Kidney (tissue), 14 donors: ENCODE results near the gene PCGF5. TPM values are rescaled to one million over a fixed set of nuclear protein-coding genes. Genes with fewer than 3 reads are reported as not detected.

ENCODE experiments used
- DNase-seq, 5 donors: peaks; one replicate each; pipeline ENCODE4 v3.0.0-alpha.2; 2013 to 2020
- FAIRE-seq: peaks from 2 replicates; lab custom pipeline; 2012; peaks lifted over from hg19 to GRCh38; lab: Jason Lieb, UNC
- H3K27ac ChIP-seq, 2 donors: one replicate each; pipeline ENCODE4 v1.7.0; 2013; ENCODE audit warnings: low read depth in 2 of 2, low read length in 2 of 2, inconsistent platforms in 1 of 2
- H3K27me3 ChIP-seq: one replicate; pipeline ENCODE4 v1.7.1; 2013; ENCODE audit warnings: low read length, inconsistent platforms; ENCODE audit not compliant: control insufficient read depth, insufficient read depth
- H3K36me3 ChIP-seq, 3 donors: one replicate each; pipeline versions ENCODE4 v1.7.0 to v1.7.1; 2013; ENCODE audit warnings: low read length in 3 of 3, control low read depth in 1 of 3, inconsistent platforms in 1 of 3; ENCODE audit not compliant: insufficient read depth in 3 of 3, control insufficient read depth in 2 of 3
- H3K4me1 ChIP-seq, 3 donors: one replicate each; pipeline versions ENCODE4 v1.7.0 to v1.7.1; 2013; ENCODE audit warnings: low read length in 3 of 3, inconsistent platforms in 1 of 3, low read depth in 1 of 3; ENCODE audit not compliant: control insufficient read depth in 2 of 3, insufficient read depth in 2 of 3
- H3K4me3 ChIP-seq, 3 donors: one replicate each; pipeline versions ENCODE4 v1.7.0 to v1.8.1; 2013; ENCODE audit warnings: low read length in 3 of 3, control low read depth in 1 of 3, inconsistent platforms in 1 of 3
- H3K9ac ChIP-seq, 3 donors: one replicate each; pipeline versions ENCODE4 v1.7.0 to v1.7.1; 2013; ENCODE audit warnings: low read length in 3 of 3, control low read depth in 1 of 3, inconsistent platforms in 1 of 3
- H3K9me3 ChIP-seq, 3 donors: one replicate each; pipeline versions ENCODE4 v1.7.0 to v1.7.1; 2013; ENCODE audit warnings: low read length in 3 of 3, control low read depth in 1 of 3, inconsistent platforms in 1 of 3; ENCODE audit not compliant: control insufficient read depth in 2 of 3, insufficient read depth in 1 of 3
- intact Hi-C: fragments of 100-400 bp; cut with DNase I; formaldehyde crosslinking; loops from one replicate; pipeline ENCODE4 v1.11.1; 2022
- polyA plus RNA-seq: library from polyadenylated mRNA; stranded (reverse); fragments of 350-450 nt; fragmentation: Illumina TruSeq; extraction: RNeasy Lipid Tissue Mini Kit (QIAGEN cat#74804); gene quantifications from one replicate; pipeline ENCODE4 v1.2.3, GENCODE V29; 2014; ENCODE audit warnings: low read depth, low replicate concordance; ENCODE audit not compliant: insufficient read depth
- total RNA-seq: library from RNA; stranded (reverse); fragmentation: NEBNext Ultra II Directional; extraction: Animal tissue kit (Norgen Biotek cat#: 25700); gene quantifications from one replicate; pipeline ENCODE4 v1.2.1, GENCODE V29; 2021
- TF ChIP-seq, protein P1 (sequence below): IDR thresholded peaks from 3 replicates; pipeline ENCODE4 v1.5.1; 2012; ENCODE audit warnings: mild to moderate bottlenecking, moderate library complexity, borderline replicate concordance; ENCODE audit not compliant: insufficient read depth; ENCODE audit errors: extremely low read depth
- donor health status: control.
- donor health status: control.
- donor health status: control.
- donor health status: control.
- donor health status: control.
- donor health status: DM: yes; HTN: yes; CAD: no.
- donor health status: Normal renal cell carcinoma (clear cell type).

PCGF5 gene
- total and polyA plus RNA-seq, 2 donors from 2014 or later = 26.8 to 49.1 TPM

DNA sequence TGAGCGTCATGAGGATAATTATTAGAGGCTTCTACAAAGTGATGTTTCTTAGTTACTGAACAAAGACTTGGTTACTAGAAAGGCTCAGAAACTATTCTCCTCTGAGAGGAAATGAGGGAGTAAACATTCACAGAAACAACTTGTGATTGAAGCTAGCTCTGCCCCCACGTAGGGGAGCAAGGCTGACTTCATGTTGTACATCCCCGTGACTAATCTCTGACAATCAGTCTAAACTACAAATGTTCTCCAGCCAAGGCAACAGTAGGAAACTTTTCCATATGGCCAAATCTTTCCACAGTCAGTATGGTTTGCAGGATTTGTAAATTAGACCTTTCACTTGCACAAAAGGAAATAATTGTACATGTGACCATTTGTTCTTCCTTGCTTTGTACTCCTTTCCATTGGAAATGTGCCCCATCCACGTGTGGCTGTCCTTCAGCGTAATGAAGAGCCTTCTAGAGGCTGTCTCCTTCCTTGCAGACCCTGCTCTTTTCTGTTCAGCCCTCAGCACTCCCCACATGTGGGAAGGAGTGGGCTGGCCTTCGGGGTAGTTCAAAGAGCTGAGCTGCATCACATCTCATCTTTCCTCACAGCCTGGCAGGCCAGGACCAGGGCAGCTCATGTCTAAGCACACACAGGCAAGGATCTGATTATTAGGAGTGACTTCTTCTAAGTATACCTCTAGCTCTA lies 93.5 kb downstream of the PCGF5 start:
- DNase-seq (peak in 1 of 5 donors; percentile 18), FAIRE-seq (no peak)
- H3K36me3 ChIP-seq = no peaks in the 10 kb centered on the region
- TF ChIP-seq, protein P1, sequence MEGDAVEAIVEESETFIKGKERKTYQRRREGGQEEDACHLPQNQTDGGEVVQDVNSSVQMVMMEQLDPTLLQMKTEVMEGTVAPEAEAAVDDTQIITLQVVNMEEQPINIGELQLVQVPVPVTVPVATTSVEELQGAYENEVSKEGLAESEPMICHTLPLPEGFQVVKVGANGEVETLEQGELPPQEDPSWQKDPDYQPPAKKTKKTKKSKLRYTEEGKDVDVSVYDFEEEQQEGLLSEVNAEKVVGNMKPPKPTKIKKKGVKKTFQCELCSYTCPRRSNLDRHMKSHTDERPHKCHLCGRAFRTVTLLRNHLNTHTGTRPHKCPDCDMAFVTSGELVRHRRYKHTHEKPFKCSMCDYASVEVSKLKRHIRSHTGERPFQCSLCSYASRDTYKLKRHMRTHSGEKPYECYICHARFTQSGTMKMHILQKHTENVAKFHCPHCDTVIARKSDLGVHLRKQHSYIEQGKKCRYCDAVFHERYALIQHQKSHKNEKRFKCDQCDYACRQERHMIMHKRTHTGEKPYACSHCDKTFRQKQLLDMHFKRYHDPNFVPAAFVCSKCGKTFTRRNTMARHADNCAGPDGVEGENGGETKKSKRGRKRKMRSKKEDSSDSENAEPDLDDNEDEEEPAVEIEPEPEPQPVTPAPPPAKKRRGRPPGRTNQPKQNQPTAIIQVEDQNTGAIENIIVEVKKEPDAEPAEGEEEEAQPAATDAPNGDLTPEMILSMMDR = no peak
- H3K4me1 ChIP-seq = no peaks in the 10 kb centered on the region
- no peaks in the 10 kb centered on the region for H3K27me3 ChIP-seq
- intact Hi-C loops = no loop called here
- no peak overlapping the region for H3K27ac ChIP-seq
- no peaks in the 10 kb centered on the region for H3K9me3 ChIP-seq
- no peak overlapping the region for H3K4me3 ChIP-seq
- H3K9ac ChIP-seq = no peak overlapping the region

DNA sequence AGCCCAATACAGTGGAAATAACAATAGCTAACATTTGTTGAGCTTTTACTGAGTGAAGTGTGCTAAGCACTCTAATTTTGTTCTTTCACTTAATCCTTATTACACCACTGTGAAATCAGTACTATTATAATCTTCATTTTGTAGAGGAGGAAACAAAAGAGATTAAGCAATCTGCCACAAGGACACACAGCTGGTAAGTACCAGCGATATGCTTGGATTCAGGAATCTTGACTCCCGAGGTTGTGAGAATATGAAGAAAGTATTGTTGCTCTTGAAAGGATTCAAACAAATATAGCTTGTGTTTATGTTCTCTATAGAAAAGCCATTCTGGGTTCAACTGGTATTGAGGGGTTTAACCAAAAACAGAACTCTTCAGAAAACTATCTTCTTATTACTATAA lies 96.0 kb downstream of the PCGF5 start:
- intact Hi-C loops = no loop called here
- H3K4me1 ChIP-seq = no peaks in the 10 kb centered on the region
- TF ChIP-seq, protein P1 = no peak
- H3K36me3 ChIP-seq = no peaks in the 10 kb centered on the region
- no peak overlapping the region for H3K9ac ChIP-seq
- H3K4me3 ChIP-seq = no peak overlapping the region
- no peak for FAIRE-seq
- no peaks in the 10 kb centered on the region for H3K9me3 ChIP-seq
- no peak overlapping the region for H3K27ac ChIP-seq
- no peak for DNase-seq
- no peaks in the 10 kb centered on the region for H3K27me3 ChIP-seq

DNA sequence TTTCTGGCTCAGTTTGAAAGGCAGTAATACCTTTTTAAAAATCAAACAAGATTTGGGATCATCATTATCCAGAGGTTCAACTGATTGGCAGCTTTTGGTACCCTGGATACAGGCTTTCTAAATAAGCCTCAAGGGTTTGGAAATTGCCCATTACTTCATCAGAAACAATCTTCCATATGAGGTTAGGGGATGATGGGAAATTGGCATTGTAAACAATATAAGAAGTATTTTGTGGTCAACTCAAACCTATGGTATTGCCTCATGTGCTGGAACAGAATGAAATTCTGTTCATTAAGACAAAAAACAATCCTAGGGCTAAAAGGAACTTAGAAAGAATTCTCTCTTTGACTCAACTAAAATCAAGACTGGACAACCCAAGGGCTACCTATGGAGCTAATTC lies 97.1 kb downstream of the PCGF5 start:
- Histone ChIP-seq H3K9ac (no peak overlapping the region), H3K36me3 (no peaks in the 10 kb centered on the region), H3K27me3 (no peaks in the 10 kb centered on the region), H3K4me1 (no peaks in the 10 kb centered on the region), H3K27ac (no peak overlapping the region), H3K9me3 (no peaks in the 10 kb centered on the region), H3K4me3 (no peak overlapping the region)
- no peak for FAIRE-seq
- TF ChIP-seq, protein P1 = no peak
- no peak for DNase-seq
- intact Hi-C loops = no loop called here
